PC-9 (cell line): ENCODE measurements around the gene AAK1. TPM values are rescaled to one million over a fixed set of nuclear protein-coding genes. Genes with fewer than 3 reads are reported as not detected.

ENCODE experiments used
- BruUV-seq: library from RNA; stranded (reverse); fragments of 400-500 nt; replicated peaks from 2 replicates; lab custom pipeline; 2021; lab: Mats Ljungman, UMichigan
- CTCF ChIA-PET: fragments of 300-600 bp; sonication (Branson Sonifier 250); formaldehyde crosslinking; loops from one replicate; lab custom pipeline; 2022; ENCODE audit warnings: antibody characterized with exemption; lab: Charles Lee
- POLR2A ChIA-PET: fragments of 300-600 bp; sonication (Branson Sonifier 250); formaldehyde crosslinking; loops from one replicate; lab custom pipeline; 2022; ENCODE audit warnings: antibody characterized with exemption; ENCODE audit not compliant: unreplicated experiment; lab: Charles Lee
- DNase-seq, 2 experiments: peaks; one replicate each; pipeline versions ENCODE4 v3.0.0 to v3.0.0-alpha.2; 2015 to 2022; ENCODE audit warnings: mixed read lengths in 1 of 2
- H2AFZ ChIP-seq: fragments of 200-600 bp; sonication (generic); 2 replicates; pipeline ENCODE4 v1.8.1; 2017; ENCODE audit warnings: antibody characterized with exemption
- H3F3A ChIP-seq: fragments of 200-600 bp; sonication (generic); 2 replicates; pipeline ENCODE4 v1.8.1; 2017; ENCODE audit warnings: antibody characterized with exemption, mild to moderate bottlenecking, low read depth; ENCODE audit not compliant: insufficient read depth
- H3K27ac ChIP-seq: fragments of 200-600 bp; sonication (generic); 2 replicates; pipeline ENCODE4 v1.6.1; 2016; ENCODE audit warnings: mixed run types
- H3K27me3 ChIP-seq: fragments of 200-600 bp; sonication (generic); 2 replicates; pipeline ENCODE4 v1.6.1; 2016; ENCODE audit warnings: low read depth, mixed run types; ENCODE audit not compliant: insufficient read depth
- H3K36me3 ChIP-seq: fragments of 200-600 bp; sonication (generic); 2 replicates; pipeline ENCODE4 v1.6.1; 2016; ENCODE audit warnings: low read depth, mixed run types
- H3K4me1 ChIP-seq: fragments of 200-600 bp; sonication (generic); replicated peaks from 2 replicates; pipeline ENCODE4 v1.6.1; 2016; ENCODE audit warnings: mixed run types; ENCODE audit not compliant: insufficient read depth
- H3K4me2 ChIP-seq: fragments of 200-600 bp; sonication (generic); 2 replicates; pipeline ENCODE4 v1.6.1; 2017; ENCODE audit warnings: mixed run types
- H3K4me3 ChIP-seq: fragments of 200-600 bp; sonication (generic); 2 replicates; pipeline ENCODE4 v1.6.1; 2016; ENCODE audit warnings: mixed run types
- H3K79me2 ChIP-seq: fragments of 200-600 bp; sonication (generic); 2 replicates; pipeline ENCODE4 v1.6.1; 2017; ENCODE audit warnings: low read depth, mixed run types
- H3K9me2 ChIP-seq: fragments of 200-600 bp; sonication (generic); 2 replicates; pipeline ENCODE4 v1.8.1; 2017; ENCODE audit warnings: mild to moderate bottlenecking; ENCODE audit not compliant: insufficient read depth
- H3K9me3 ChIP-seq: fragments of 200-600 bp; sonication (generic); 2 replicates; pipeline ENCODE4 v1.8.1; 2016; ENCODE audit warnings: low read depth; ENCODE audit not compliant: insufficient read depth
- H4K20me1 ChIP-seq: fragments of 200-600 bp; sonication (generic); 2 replicates; pipeline ENCODE4 v1.8.1; 2017; ENCODE audit not compliant: insufficient read depth
- CTCF ChIP-seq: fragments of 200-600 bp; sonication (generic); conservative IDR thresholded peaks from 2 replicates; pipeline ENCODE4 v1.6.1; 2017; ENCODE audit warnings: mixed run types, antibody characterized with exemption, mild to moderate bottlenecking, moderate library complexity
- EZH2 ChIP-seq: fragments of 200-600 bp; sonication (generic); IDR thresholded peaks from 2 replicates; pipeline ENCODE4 v1.8.0; 2017; ENCODE audit warnings: antibody characterized with exemption, low read depth
- intact Hi-C: fragments of 100-400 bp; cut with micrococcal nuclease; formaldehyde crosslinking; loops from one replicate; pipeline ENCODE4 v1.10.0; 2022; ENCODE audit not compliant: unreplicated experiment
- total RNA-seq: library from RNA; stranded (reverse); gene quantifications from 2 replicates; pipeline ENCODE4 v1.2.3, GENCODE V29; 2021

Gene AAK1
- total RNA-seq, 1 experiment from 2014 or later: 66.6 TPM

GRCh38 chr2:69499966-69500365 is 143.6 kb downstream of the AAK1 start:
- ChIA-PET CTCF (no interaction called here), POLR2A (no interaction called here)
- peaks cover 8% of the 10 kb centered on the region for H3K36me3 ChIP-seq
- no peak overlapping the region for H2AFZ ChIP-seq
- H3K4me3 ChIP-seq: no peak overlapping the region
- no peak for TF ChIP-seq CTCF
- TF ChIP-seq EZH2: no peak
- no peaks in the 10 kb centered on the region for H3K9me2 ChIP-seq
- DNase-seq: no peak
- intact Hi-C loops: no loop called here
- H3F3A ChIP-seq: no peaks in the 10 kb centered on the region
- no peaks in the 10 kb centered on the region for H3K4me1 ChIP-seq
- no peak overlapping the region for H3K4me2 ChIP-seq
- H3K9me3 ChIP-seq: no peaks in the 10 kb centered on the region
- H3K27ac ChIP-seq: no peak overlapping the region
- no peaks in the 10 kb centered on the region for H3K79me2 ChIP-seq
- no TSS peak for BruUV-seq
- no peaks in the 10 kb centered on the region for H4K20me1 ChIP-seq
- H3K27me3 ChIP-seq: no peaks in the 10 kb centered on the region

GRCh38 chr2:69499242-69499641 is 144.3 kb downstream of the AAK1 start:
- TF ChIP-seq EZH2 (no peak), CTCF (no peak)

DNA sequence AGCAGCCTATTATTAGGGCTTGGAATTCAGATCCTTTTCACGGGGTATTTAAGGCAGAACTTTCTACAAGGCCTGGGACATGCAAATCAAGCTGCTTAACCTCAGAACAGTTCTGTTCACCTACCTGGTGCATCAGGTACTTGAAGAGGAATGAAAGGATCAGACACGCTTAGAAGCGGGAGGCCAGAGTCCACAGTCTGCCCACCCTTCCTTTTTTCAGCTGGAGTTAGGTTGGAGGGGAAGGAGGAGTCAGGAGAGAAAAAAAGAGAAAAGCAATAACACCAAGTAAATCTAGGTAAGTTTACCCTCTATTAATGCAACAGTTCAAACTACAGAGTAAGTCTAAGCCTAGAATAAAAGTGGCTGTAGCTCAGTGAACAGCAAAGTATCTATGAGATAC is 147.7 kb downstream of the AAK1 start:
- H3K27me3 ChIP-seq: no peaks in the 10 kb centered on the region
- no TSS peak for BruUV-seq
- intact Hi-C loops: no loop called here
- ChIA-PET POLR2A (no interaction called here), CTCF (interaction anchor here (0.6 kb wide), 1 partner anchor 219 kb away, joined by 6 read pairs; no protein-coding TSS in a partner anchor)
- H3K4me2 ChIP-seq: no peak overlapping the region
- no peak overlapping the region for H2AFZ ChIP-seq
- no peaks in the 10 kb centered on the region for H3K9me2 ChIP-seq
- H3K4me1 ChIP-seq: no peaks in the 10 kb centered on the region
- TF ChIP-seq EZH2 (no peak), CTCF (no peak)
- H3F3A ChIP-seq: no peaks in the 10 kb centered on the region
- no peaks in the 10 kb centered on the region for H3K9me3 ChIP-seq
- no peaks in the 10 kb centered on the region for H4K20me1 ChIP-seq
- no peak for DNase-seq
- H3K4me3 ChIP-seq: no peak overlapping the region
- H3K79me2 ChIP-seq: no peaks in the 10 kb centered on the region
- no peak overlapping the region for H3K27ac ChIP-seq
- H3K36me3 ChIP-seq: peaks cover 8% of the 10 kb centered on the region

More at GRCh38 chr2:69499242-69499641, 144.3 kb downstream of the AAK1 start:
- Histone ChIP-seq H3K27ac (no peak overlapping the region), H3K79me2 (no peaks in the 10 kb centered on the region), H3K4me3 (no peak overlapping the region), H3K4me1 (no peaks in the 10 kb centered on the region), H3F3A (no peaks in the 10 kb centered on the region), H3K36me3 (peaks cover 8% of the 10 kb centered on the region), H2AFZ (no peak overlapping the region), H3K9me3 (no peaks in the 10 kb centered on the region), H3K27me3 (no peaks in the 10 kb centered on the region), H3K9me2 (no peaks in the 10 kb centered on the region), H3K4me2 (no peak overlapping the region), H4K20me1 (no peaks in the 10 kb centered on the region)
- CTCF ChIA-PET: no interaction called here
- POLR2A ChIA-PET: no interaction called here
- intact Hi-C loops: no loop called here
- no TSS peak for BruUV-seq
- no peak for DNase-seq
